ENCODE results near the gene SHMT2.
"Not testable (repeated sequence)": the region's sequence is repeated elsewhere in the genome, so short reads cannot be mapped to it uniquely, and the experiment has no call there.

SHMT2 gene

DNA sequence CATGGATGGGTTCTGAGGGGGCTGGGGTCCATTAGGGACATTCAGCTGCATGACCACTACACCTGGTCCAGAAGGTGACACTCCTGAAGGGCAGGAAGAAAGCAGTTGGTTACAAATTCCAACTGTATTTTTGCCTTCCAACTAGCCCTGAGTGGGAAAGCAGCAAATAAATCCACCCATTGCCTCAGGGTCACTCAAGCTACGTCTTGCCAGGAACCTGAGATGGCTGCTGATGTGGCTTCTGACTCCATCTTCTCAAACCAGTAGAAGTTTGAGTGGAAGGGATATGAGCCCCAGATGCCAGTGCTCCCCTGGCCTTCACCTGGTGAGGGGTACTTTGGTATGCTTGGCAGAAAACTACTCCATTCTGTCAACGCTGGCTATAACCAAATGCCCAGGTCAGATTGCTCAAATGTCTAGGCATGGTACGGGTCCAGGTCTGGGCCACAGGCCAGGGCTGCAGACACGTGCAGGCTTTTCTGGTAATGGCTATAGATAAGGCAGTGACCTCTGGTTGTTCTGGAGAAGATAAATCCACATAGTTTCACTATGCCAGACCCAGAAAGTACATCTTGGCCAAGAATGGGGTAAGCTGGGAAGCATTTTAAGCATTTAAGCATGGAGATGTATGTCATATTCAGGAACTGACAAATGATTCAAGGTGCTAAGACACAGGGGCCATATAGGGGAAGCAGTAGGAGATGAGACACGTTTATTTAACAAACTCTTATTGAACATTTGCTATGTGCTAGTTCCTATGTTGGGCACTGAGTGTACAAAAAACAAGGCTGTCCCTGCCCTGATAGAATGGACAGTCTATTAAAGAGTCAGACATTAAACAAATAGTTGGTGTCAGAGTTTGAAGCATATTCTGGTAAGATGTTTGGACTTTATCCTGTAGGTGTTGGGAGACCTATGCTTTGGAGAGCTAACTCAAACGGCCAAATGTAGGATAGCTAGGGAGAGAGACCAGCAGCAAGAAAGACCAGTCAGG is 29.8 kb downstream of the SHMT2 start:
- no peak for DNase-seq

DNA sequence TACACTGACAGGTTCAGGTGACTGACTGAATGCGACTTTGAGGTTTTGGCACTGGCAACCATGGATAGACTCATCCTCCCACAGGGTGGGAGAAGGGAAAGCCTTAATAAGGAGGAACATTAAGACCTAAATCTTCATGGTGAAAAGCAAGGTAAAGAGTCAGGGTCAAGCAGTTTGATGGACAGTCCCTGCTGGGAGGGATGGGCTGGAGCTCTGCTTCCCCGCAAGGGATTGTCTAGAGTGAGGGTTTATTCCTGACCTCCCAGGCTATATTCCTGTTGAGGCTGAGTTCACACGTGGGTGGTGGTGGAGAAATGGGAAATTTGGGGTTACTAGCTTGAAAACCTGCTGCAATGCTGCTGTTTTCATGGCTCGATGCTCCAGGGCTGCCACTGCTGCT is 30.9 kb downstream of the SHMT2 start:
- no peak for DNase-seq

DNA sequence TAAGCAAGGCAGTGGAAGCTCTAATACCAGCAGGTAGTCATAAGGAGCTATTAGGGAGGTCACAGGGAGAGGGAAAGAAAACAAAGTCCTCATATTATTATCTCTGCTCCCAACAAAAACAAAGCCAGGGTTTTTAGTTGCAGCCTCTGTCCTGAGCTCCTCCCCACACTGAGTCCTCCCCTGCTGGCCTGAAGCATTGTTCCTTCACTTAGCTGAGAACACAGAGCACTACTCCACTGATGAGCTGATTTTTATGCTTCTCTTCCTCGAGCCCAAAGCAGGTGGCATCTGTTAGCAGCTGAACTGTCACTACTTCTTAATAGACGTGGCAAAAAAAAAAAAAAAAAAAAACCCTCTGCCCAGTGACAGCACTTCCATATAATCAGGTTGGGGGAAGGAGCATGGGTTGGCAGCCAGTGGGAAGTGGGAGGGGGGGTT is 31.9 kb downstream of the SHMT2 start:
- DNase-seq = no peak

DNA sequence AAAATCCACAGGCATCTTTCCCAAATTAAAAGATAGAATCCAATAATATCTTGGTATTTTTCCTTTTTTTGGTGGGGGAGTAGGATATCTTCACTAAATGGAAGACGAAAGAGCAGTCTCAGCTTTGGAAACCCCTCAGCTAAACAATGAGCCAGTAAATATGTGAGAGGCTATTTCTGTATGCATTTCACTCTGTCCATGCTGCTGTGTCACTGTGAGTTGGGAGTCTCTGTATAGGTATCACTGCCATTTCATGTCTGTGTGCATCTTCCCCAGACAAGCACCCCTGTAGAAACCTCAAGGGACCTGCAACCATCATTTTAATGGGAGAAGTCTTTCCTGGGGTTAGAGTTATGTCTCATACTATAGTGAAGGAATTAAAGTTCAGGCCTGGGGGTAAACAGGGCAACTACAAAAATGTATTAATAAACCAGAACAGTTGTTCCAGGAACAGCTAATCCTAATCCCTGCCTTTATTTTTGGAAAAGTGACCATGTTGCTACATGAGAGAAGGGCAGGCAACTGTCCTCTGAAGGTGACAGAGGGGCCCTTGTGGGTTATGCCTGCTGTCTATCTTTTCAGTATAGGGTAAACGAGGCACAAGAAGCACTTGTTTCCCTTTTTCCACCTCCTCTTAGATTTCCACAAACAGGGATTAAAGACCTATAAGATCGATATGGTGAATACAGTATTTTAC is 32.8 kb downstream of the SHMT2 start:
- DNase-seq = no peak

DNA sequence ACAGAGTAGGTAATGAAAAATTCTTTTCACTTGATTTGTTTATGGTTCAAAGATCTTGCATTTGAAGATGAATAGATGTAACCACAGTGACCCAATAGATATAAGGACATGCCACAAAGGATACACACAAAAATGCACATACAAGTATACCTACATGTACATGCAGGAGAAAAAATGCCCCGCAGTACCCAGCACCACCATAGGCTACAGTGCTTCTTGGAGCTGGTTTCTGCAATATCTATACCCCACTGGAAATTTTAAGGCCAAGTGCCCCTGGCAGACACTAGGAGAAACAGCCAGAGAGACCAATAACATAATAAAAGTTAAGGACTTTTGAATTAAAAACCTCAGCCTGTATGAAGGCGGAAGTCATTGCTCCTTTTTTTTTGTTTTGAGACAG is 33.6 kb downstream of the SHMT2 start:
- DNase-seq = no peak

DNA sequence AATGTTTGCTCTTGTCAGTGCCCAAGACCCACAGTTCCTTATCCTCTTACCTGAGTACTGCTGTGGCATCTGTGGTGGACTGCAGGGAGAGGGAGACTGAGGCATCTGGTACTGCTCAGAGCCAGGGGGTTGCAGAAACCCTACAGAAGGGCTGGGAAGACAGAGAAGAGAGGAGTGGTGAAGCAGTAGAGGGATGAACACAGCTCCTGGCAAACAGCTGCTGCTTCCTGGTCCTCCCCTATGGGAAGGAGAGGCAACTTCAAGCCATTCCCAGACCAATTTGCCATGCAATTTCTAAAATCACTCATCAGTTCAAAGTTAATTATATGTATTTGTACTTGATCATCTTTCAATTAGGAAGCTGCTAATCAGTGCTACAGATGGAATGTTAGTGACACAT is 37.2 kb downstream of the SHMT2 start:
- no peak for DNase-seq

DNA sequence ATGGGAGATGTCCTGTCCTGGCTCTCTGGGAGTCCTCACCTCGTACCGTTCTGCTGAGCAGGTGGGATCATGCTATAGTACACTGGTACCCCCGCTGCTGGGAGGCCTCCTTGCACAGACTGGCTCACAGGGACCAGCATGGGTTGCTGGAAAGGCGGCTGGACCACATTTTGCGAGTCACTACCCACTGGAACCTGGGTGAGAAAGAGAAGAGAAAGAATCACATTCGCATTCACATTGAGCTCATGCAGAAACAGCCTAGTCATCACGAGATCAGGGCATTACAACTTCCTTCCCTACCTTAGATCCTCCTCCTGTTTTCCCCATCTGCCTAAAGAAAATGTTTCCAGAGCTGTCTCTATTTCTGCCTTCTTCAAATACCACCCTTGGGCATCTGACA is 38.8 kb downstream of the SHMT2 start:
- no peak for DNase-seq

DNA sequence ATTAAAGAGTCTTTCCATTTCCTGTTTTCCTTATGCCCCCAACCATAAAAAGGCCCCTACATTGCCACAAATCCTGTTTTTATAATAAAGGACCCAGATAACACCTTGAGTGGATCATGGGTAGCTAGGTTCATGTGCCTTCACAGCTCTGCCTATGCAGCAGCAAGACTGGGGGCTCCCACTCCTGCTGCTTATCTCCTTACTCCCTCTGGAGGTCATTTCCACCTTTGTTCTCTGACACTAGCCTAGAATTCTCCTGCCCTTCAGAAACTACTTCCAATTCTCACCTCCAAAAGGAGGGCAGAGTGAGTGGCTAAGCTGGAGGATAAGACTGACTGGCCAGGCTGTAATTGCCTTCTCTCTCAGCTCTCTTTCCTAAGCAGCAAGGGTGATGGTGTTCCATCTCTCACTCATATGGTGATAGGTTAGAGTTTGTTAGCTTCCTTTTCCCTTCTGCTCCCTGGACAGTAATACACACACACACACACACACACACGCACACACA is 41.5 kb downstream of the SHMT2 start:
- DNase-seq = no peak

DNA sequence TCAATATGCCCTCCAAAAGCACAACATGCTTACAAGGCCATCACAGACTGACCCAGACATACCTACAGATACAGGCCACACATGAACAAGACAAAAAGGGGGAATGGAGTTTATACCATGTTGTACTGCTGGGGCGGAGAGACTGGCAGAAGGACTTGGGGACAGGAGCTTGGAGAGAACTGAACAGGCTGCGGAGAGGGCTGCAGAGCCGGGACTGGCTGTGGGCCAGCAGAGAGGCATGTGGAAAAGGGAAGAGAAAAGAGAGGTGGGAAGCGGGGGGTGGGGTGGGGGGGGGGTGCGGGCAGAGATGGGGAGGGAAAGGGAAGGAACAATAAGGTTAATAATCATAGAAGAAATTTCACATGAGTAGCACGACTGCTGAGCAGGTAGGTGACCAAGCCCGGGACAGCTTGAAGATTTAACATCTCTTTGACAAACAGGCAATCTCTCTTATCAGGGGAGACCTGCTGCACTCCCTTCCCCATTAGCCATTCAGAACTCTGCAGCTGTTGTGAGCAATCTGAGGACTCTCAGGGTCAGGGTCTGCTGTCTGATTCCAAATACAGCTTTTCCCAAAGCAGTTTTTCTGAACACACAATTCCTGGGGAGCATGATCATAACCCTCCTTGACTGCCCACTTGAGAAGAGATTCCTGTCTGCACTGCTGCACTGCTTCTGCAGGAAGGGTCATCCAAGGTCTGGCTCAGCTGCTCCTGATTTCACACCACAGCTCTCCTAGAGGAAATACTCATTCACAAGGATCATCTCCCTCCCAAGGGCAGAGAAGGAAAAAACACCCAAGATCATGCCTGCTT is 43.0 kb downstream of the SHMT2 start:
- peak in 1 of 56 donors; percentile 5 for DNase-seq

DNA sequence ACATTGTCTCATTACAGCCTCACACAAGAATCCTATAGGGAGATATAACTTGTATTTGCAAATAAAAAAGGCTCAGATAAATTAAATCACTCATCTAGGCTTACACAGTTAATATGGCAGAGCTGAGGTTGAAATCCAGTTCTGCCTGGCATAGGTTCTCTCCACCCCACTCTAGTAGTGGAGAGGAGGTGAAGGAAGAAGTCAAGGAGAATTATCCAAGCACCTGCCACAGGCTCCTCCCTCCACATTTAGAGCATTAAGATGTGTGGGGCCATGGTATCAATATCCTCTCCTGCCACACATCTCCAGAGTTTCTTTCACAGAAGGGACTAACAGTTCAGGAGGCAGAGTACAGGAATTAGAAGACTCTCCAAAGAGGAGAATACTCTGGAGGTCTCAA is 44.0 kb downstream of the SHMT2 start:
- no peak for DNase-seq

DNA sequence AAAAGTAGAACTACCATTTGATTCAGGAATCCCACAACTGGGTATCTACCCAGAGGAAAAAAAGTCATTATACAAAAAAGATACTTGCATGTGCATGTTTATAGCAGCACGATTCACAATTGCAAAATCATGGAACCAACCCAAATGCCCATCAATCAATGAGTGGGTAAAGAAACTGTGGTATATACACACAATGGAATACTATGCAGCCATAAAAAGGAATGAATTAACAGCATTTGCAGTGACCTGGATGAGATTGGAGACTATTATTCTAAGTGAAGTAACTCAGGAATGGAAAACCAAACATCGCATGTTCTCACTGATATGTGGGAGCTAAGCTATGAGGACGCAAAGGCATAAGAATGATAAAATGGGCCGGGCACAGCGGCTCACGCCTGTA is 46.7 kb downstream of the SHMT2 start:
- not testable (repeated sequence) for DNase-seq

DNA sequence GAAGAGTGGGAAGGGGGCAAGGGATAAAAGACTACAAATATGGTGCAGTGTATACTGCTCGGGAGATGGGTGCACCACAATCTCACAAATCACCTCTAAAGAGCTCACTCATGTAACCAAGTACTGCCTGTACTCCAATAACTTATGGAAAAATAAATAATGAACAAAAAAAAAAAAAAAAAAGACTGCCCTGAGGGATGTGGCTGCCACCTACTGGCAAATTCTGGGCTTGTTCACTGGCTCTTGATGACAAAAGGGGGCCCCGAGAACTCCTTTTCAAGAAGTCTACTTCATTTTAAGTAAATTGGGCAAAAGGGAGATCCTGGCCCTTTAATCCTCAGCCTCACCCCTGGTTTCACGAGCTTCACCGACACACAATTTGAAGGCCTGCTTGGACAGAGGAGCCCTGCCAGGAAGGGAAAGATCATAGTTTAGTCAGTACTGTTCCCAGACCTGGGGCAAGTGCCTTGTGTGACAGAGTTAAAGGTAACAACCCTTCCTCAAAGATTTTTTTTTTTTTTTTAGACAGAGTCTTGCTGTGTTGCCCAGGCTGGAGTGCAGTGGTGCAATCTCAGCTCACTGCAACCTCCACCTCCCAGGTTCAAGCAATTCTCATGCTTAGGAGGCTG is 47.5 kb downstream of the SHMT2 start:
- DNase-seq = no peak

DNA sequence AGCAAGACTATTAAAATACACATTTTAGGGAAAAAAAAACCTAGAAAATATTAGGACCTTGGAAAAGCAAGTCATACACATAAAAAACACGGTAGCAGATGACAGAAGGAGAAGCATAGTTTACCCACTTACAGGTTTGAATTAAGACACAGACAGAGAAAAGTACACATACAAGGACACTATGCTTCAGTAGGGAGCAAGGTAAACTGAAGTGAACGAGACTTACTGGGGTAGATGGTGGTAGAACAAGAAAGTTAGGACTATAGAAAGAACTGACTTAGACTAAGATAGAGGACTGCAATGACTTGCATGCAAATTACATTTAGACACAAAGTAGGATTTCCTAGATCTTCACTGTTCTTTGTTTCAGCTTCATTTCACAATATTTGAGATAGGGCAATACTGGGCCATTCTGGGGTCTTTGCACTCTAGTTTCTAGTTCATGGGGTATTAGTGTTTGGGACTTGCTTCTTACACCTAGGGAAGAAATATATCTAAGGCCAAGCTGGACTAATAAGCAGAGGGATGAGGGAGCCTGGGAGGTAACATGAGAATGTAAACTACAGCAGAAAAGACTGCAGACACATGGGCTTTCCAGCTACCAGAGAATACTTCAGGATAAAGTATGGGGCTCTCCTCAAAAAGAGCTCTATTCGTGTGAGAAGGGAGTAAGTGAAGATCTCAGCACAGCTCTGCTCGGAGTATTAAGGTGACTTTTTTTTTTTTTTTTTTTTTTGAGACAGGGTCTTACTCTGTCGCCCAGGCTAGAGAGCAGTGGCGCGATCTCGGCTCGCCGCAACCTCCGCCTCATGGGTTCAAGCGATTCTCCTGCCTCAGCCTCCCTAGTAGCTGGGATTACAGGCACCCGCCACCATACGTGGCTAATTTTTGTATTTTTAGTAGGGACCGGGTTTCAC is 49.2 kb downstream of the SHMT2 start:
- DNase-seq = no peak

DNA sequence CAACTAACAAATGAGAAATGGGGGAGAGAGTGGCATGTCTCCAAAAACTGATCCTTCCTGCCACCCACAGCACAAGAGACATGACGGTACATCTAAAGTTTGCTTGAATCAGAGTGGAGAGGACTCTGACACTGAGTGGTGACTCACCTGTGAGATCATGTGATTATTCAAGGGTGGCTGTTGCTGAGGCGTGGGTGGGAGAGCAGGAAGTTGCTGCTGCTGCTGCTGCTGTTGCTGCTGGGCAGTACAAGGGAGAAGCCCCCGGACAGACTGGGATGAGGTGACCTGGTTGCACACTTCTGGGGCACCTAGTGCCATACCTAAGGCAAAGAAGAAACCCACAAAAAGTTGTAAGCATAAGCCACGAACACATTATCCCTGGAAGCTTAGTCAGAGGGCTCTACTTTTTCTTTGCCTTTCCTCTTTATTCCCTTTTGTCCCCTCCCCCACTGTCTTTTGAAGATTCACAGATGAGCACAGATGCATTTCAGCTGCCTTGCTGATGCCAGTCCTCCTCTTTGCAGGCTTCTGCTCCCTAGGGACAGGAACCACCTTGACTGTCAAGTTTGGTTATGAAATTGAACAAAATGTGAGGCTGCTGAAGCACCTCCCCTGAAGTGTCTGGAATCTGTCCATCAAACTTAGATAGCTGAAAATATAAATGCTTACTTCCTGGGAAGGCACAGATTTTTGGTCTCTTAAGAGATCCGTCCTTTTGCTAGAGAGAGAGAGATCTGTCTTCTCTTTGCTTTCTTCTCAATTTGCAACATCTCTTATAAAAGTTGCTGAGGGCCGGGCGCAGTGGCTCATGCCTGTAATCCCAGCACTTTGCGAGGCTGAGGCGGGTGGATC is 50.9 kb downstream of the SHMT2 start:
- peak in 20 of 56 donors; percentile 1 to 73 (median 17) for DNase-seq

DNA sequence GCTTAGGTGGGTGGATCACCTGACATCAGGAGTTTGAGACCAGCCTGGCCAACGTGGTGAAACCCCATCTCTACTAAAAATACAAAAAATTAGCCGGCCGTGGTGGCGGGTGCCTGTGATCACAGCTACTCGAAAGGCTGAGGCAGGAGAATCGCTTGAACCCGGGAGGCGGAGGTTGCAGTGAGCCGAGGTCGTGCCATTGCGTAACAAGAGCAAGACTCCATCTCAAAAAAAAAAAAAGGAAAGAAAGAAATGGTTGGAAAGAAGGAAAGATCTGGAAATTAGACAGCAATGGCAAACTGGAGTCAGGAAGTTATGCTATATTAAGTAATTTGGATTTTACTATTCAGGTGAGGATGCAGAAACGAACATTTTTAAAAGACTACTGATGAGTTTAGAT is 52.6 kb downstream of the SHMT2 start:
- not testable (repeated sequence) for DNase-seq
